ENCODE results near the gene TRIM44.

- TF ChIP-seq CTCF (IDR thresholded peaks at IDR 0.05; ENCODE audit: low read depth, low read length) (no peak), POLR2A (IDR thresholded peaks at IDR 0.05; ENCODE audit: extremely low read depth, insufficient read length) (no peak)
These were observed 135.8 kb downstream of the TRIM44 start for GRCh38 chr11:35798423-35798822.
